HG02885 (cell line): ENCODE data around the gene ASIC4.

ENCODE experiments used
- ATAC-seq: cut with Tn5 transposase; IDR thresholded peaks from one replicate; pipeline ENCODE4 v1.9.1; 2021; ENCODE audit warnings: mild to moderate bottlenecking; ENCODE audit not compliant: unreplicated experiment, poor library complexity

The ASIC4 gene

DNA sequence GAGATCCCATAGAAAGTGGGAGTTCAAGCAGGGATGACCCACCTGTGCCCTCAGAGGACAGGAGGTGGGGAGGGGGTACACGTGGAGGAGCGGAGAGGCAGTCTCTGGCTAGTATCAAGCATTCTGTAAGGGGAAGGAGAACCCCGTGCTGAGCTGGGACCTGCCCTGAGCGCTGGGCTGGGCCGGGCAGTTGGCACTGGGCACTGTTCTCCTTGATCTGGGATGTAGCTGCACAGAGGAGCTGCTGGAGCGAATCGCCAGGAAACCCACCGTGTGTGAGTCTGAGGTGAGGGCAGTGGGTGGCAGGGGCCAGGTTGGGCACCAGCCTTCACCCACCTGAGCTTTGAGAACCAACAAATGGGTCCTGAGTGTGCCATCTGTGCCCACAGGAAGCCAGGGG lies 35.4 kb upstream of the ASIC4 start:
- ATAC-seq: no peak

DNA sequence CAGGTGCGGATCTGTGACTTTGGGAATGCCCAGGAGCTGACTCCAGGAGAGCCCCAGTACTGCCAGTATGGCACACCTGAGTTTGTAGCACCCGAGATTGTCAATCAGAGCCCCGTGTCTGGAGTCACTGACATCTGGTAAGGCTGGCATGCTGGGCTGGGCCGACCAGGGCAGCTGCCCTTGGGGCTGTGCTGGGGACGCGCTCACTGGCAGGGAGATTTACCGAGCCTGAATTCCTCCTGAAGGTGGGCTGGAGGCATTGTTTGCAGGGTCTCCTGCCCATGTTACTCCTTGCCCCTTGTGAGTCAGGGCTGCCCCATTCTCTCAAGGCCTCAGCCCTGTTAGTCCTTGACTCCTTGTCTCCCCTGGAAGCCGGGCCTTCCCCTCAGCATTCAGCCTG lies 34.3 kb upstream of the ASIC4 start:
- no peak for ATAC-seq

DNA sequence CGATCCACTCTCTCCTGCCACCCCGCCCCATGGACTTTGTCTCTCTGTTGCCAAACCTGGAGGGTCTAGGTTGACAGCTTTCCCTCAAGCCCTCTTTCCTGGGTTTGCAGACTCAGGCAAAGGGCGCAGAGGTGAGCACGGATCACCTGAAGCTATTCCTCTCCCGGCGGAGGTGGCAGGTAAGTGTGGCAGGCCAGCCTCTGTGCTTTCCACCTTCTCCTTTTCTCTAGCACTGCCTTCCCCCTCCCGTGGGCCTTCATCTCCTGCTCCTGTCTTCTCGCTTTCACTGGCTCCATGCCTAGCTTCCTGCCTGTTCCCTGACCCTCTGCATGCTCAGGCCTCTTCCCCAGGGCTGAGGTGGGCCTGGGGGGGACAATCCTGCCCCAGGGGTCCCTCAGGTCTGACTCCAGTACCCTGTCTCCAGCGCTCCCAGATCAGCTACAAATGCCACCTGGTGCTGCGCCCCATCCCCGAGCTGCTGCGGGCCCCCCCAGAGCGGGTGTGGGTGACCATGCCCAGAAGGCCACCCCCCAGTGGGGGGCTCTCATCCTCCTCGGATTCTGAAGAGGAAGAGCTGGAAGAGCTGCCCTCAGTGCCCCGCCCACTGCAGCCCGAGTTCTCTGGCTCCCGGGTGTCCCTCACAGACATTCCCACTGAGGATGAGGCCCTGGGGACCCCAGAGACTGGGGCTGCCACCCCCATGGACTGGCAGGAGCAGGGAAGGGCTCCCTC lies 31.4 kb upstream of the ASIC4 start:
- ATAC-seq: no peak

DNA sequence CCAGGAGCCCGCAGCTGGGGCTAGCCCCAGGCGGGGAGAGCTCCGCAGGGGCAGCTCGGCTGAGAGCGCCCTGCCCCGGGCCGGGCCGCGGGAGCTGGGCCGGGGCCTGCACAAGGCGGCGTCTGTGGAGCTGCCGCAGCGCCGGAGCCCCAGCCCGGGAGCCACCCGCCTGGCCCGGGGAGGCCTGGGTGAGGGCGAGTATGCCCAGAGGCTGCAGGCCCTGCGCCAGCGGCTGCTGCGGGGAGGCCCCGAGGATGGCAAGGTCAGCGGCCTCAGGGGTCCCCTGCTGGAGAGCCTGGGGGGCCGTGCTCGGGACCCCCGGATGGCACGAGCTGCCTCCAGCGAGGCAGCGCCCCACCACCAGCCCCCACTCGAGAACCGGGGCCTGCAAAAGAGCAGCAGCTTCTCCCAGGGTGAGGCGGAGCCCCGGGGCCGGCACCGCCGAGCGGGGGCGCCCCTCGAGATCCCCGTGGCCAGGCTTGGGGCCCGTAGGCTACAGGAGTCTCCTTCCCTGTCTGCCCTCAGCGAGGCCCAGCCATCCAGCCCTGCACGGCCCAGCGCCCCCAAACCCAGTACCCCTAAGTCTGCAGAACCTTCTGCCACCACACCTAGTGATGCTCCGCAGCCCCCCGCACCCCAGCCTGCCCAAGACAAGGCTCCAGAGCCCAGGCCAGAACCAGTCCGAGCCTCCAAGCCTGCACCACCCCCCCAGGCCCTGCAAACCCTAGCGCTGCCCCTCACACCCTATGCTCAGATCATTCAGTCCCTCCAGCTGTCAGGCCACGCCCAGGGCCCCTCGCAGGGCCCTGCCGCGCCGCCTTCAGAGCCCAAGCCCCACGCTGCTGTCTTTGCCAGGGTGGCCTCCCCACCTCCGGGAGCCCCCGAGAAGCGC lies 30.6 kb upstream of the ASIC4 start:
- no peak for ATAC-seq

DNA sequence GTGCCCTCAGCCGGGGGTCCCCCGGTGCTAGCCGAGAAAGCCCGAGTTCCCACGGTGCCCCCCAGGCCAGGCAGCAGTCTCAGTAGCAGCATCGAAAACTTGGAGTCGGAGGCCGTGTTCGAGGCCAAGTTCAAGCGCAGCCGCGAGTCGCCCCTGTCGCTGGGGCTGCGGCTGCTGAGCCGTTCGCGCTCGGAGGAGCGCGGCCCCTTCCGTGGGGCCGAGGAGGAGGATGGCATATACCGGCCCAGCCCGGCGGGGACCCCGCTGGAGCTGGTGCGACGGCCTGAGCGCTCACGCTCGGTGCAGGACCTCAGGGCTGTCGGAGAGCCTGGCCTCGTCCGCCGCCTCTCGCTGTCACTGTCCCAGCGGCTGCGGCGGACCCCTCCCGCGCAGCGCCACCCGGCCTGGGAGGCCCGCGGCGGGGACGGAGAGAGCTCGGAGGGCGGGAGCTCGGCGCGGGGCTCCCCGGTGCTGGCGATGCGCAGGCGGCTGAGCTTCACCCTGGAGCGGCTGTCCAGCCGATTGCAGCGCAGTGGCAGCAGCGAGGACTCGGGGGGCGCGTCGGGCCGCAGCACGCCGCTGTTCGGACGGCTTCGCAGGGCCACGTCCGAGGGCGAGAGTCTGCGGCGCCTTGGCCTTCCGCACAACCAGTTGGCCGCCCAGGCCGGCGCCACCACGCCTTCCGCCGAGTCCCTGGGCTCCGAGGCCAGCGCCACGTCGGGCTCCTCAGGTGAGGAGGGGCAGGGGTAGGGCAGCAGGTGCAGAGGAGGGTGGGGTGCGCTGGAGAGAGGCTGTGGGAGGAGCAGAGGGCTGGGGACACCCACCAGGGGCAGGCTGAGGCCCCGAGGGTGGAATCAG lies 29.7 kb upstream of the ASIC4 start:
- no peak for ATAC-seq

DNA sequence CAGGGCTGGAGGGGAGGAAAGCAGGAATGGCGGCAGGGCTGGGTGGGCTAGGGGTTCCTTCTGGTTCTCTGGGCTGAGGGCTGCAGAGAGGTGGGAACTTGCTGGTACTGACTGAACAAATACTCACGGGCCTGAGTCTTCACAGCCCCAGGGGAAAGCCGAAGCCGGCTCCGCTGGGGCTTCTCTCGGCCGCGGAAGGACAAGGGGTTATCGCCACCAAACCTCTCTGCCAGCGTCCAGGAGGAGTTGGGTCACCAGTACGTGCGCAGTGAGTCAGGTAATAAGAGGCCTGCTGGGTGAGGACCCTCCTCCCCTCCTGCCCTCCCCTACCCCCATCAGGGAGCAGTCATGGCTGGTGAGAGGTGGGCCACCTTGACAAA lies 29.1 kb upstream of the ASIC4 start:
- no peak for ATAC-seq

DNA sequence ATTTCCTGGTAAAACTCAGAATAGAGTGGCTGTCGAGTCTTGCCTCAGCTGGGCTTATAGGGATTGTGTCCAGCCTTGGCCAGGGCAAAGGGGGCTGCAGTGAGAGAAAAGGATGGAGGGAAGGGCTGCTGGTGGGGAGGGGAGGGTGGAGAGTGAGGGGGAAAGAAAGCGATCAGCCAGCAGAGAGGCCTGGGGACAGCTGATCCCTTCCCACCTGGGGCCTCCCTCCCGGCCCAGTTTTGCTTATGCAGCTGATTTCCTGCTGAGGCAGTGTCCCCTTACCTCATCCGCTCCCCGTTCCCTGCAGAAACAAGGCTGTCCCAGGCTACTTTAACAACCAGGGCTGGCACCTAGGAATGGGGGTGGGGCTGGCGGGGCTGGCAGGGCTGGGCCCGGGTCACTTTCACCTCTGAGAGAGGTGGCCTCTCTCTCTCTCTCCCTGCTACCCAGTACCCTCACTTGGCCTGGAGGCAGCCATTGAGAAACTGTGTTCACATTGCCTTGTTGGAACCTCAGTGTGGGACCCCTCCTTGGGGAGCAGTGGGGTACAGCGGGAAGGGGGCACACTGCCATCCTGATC lies 27.8 kb upstream of the ASIC4 start:
- ATAC-seq: no peak

DNA sequence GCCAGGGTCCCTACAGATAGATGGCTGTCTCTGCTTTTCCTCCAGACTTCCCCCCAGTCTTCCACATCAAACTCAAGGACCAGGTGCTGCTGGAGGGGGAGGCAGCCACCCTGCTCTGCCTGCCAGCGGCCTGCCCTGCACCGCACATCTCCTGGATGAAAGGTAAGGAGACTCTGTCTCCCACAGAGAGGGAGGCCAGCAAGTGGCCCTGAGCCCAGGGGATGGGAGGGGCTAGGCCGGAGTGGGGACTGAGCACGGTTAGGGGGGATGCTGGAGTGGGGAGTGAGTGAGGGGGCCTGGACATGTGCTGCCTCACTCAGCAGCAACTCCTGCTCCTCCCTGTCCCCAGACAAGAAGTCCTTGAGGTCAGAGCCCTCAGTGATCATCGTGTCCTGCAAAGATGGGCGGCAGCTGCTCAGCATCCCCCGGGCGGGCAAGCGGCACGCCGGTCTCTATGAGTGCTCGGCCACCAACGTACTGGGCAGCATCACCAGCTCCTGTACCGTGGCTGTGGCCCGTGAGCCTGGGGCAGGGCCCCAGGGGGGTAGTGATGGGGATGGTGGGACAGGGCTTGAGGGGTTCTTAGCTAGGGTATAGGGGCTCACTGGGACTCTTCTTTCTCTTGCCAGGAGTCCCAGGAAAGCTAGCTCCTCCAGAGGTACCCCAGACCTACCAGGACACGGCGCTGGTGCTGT lies 26.0 kb upstream of the ASIC4 start:
- no peak for ATAC-seq

DNA sequence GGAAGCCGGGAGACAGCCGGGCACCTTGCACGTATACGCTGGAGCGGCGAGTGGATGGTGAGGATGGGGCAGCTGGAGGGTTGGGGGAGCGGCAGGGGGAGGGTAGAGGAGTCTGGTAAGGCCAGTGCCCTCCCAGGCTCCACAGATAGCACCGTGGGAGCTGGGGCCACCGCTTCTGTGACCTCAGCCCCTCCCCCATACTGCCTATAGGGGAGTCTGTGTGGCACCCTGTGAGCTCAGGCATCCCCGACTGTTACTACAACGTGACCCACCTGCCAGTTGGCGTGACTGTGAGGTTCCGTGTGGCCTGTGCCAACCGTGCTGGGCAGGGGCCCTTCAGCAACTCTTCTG lies 25.5 kb upstream of the ASIC4 start:
- no peak for ATAC-seq

DNA sequence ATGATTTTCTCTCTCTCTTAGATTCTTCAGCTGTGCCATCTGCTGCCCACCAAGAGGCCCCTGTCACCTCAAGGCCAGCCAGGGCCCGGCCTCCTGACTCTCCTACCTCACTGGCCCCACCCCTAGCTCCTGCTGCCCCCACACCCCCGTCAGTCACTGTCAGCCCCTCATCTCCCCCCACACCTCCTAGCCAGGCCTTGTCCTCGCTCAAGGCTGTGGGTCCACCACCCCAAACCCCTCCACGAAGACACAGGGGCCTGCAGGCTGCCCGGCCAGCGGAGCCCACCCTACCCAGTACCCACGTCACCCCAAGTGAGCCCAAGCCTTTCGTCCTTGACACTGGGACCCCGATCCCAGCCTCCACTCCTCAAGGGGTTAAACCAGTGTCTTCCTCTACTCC lies 25.0 kb upstream of the ASIC4 start:
- no peak for ATAC-seq

DNA sequence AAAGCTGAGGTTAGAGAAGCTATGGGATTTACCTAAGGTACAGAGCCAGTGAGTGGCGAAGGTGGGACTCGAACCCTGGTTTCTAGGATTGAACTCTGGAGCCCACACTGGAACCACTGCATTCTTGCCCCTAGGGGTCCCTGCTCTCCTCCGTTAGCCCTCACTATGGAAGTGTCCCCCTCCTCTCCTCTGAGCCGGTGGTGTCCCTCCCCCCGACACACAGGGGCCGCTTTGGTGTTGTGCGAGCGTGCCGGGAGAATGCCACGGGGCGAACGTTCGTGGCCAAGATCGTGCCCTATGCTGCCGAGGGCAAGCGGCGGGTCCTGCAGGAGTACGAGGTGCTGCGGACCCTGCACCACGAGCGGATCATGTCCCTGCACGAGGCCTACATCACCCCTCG lies 24.1 kb upstream of the ASIC4 start:
- ATAC-seq: no peak

DNA sequence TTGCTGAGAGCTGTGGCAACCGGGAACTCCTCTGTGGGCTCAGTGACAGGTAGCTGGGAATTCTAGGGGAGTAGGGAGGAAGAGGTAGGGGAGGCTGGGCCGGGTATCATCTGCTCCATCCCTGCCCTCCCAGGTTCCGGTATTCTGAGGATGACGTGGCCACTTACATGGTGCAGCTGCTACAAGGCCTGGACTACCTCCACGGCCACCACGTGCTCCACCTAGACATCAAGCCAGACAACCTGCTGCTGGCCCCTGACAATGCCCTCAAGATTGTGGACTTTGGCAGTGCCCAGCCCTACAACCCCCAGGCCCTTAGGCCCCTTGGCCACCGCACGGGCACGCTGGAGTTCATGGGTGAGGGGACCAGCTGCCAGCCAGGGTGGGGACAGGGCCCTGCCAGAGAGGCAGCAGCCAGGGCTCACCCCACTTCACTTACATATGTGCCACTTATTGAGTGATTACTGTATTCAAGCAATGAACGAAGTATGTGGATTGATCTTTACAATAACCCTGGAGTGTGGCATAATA lies 23.6 kb upstream of the ASIC4 start:
- ATAC-seq: no peak

DNA sequence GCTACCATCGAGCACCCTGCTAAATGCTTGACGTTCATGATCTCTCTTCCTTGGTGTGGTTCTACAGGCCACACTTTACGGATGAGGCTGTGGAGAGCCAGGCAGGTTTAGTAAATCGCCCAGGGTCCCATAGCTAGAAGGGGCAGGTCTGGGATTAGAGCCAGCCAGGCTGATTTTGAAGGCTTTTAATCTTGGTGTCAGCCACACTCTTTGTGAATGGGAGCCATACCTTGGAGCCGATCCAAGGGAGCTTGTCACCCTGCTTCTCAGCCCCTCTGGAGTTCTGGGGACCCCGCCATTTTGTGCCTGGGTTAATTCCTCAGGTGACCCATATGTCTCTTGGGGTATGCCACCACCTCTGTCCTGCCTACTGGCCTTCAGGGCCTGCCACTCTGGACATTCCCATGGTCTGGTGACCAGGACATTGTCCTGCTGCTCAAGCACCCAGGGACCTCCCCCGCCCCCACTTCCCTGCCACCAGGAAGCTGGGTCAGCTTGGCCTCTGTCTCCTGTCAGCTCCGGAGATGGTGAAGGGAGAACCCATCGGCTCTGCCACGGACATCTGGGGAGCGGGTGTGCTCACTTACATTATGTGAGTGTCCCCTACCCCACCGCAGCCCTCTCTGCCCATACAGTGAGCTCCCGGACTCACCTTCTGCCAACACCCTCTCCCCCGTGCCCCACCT lies 22.9 kb upstream of the ASIC4 start:
- no peak for ATAC-seq

DNA sequence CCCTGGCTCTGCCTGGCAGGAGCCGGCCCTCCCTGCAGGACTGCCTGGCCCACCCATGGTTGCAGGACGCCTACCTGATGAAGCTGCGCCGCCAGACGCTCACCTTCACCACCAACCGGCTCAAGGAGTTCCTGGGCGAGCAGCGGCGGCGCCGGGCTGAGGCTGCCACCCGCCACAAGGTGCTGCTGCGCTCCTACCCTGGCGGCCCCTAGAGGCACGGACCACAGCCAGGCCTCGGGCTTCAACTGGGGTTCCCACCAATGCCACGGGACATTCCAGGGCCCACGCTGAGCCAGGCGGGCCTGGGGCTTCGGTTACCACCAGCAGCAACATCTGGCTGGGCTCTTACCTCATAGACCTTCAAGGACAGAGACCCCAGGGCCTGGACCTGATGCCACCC lies 21.7 kb upstream of the ASIC4 start:
- no peak for ATAC-seq

DNA sequence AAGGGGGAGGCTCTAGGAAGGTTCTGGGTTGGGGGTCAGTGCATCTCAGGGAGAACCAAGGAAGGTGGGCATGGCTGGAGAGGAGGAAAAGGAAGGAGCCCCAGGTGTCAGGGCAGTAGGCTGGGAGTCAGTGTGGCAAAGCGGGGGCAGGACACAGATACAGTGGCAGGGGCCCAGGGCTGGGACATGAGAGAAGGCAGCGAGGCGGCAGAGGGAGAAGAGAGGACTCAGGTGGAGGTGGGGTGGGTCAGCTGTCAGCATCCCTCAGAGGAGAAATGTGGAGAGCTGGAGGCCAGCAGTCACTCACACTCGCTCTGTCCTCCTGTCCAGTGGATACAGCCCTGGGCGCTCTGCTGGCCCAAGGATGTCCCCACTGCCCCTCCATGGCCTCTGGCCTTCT lies 21.2 kb upstream of the ASIC4 start:
- no peak for ATAC-seq

DNA sequence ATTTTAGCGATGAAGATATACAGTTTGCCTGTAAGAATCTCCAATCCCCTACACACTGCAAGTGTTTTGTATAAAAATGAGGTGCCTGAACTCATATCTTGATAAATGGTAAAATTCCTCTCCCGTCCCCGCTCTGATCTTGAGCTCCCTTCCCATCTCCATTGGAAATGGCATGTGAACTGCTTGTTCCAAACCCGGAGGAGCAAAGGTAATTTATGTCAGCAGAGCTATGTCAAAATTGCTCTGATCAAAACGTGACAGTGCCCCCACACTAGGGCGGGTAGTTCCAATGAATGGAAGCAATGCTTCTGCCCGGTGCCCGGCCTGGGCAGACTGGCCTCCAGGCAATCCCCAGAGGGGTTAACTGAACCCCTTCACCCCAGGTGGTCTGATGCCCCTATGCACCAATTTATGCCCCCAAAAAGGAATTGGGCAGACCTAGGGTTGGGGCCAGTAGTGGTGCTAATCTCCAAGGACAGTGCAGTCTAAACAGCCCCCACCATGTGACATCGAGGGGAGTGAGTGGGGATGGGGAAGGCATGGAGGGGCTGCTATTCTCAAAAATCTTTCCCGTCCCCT lies 19.2 kb upstream of the ASIC4 start:
- no peak for ATAC-seq

DNA sequence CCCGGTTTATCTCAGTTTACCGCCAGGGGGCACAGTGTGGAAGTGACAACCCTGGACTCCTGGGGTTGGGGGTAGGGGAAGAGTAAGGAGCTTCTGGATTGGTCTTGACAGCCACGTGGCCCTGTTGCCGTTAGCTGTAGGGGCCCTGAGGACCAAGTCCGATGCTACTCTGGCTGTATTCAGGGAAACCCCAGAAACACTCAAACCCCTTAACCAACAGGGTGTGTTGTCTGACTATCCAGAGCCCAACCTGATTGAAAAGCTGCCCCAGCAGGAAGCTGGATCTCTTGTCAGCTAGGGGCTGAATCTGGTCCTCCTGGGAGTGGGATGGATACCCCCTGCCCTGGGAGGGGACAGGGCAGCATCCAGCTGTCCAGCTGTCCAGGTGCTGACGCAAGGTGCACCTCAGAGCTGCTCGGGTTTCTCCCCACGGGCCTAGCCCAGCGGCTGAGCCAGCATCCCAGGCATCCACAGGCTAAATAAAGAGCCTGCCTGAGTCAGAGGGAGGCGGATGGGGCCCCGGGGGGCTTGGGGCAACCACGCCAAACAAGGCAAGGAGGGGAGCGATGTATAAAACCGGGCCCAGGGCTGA lies 18.7 kb upstream of the ASIC4 start:
- no peak for ATAC-seq

DNA sequence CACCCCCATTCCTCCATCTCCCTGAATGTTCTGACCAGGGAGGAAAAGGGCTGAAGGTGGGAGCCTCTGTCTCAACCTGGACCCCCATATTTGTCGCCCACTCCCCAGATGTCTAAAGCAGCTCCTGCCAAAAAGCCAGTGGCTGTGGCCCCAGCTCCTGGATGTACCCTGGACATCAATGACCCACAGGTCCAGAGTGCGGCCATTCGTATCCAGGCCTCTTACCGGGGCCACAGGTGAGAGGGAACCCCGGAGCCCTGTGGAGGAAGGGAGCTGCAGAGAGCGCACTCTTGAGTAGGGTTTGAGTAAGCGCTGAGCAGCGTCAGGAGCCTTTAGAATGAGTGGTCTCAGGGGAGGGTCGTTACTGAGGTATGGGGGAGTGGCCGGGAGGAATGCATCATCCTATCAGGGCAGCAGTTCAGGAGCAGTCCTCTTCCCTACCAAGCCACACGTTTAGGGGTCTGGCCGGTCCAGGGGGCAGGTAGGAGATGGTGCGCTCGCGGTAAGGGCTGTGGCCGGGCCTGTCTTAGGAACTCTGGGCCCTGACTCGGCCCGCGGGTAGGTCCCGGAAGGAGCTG lies 17.9 kb upstream of the ASIC4 start:
- no peak for ATAC-seq
